ENCODE data around the gene SPOP.

The SPOP gene

DNA sequence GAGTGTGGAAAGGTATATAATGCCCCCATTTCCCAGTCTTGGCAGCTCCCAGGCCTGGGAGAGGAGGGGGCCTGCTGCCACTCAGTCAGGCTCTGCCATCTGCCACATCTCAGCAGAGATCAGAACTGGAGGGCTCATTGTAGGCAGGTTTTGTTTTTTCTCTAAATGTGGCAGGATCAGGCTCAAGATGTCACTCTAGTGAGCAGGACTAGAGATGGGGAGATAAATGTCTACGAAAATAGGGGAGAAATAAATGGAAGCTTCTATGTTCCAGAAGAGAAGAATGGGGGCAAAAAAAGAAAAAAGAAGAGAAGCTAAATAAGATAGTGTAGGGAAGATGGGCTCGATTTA lies 88.3 kb downstream of the SPOP start:
- TF ChIP-seq, protein P1, sequence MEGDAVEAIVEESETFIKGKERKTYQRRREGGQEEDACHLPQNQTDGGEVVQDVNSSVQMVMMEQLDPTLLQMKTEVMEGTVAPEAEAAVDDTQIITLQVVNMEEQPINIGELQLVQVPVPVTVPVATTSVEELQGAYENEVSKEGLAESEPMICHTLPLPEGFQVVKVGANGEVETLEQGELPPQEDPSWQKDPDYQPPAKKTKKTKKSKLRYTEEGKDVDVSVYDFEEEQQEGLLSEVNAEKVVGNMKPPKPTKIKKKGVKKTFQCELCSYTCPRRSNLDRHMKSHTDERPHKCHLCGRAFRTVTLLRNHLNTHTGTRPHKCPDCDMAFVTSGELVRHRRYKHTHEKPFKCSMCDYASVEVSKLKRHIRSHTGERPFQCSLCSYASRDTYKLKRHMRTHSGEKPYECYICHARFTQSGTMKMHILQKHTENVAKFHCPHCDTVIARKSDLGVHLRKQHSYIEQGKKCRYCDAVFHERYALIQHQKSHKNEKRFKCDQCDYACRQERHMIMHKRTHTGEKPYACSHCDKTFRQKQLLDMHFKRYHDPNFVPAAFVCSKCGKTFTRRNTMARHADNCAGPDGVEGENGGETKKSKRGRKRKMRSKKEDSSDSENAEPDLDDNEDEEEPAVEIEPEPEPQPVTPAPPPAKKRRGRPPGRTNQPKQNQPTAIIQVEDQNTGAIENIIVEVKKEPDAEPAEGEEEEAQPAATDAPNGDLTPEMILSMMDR (IDR thresholded peaks at IDR 0.05; ENCODE audit: extremely low read depth, missing control alignments) = no peak
- no peak for DNase-seq (ENCODE audit: low spot score)

DNA sequence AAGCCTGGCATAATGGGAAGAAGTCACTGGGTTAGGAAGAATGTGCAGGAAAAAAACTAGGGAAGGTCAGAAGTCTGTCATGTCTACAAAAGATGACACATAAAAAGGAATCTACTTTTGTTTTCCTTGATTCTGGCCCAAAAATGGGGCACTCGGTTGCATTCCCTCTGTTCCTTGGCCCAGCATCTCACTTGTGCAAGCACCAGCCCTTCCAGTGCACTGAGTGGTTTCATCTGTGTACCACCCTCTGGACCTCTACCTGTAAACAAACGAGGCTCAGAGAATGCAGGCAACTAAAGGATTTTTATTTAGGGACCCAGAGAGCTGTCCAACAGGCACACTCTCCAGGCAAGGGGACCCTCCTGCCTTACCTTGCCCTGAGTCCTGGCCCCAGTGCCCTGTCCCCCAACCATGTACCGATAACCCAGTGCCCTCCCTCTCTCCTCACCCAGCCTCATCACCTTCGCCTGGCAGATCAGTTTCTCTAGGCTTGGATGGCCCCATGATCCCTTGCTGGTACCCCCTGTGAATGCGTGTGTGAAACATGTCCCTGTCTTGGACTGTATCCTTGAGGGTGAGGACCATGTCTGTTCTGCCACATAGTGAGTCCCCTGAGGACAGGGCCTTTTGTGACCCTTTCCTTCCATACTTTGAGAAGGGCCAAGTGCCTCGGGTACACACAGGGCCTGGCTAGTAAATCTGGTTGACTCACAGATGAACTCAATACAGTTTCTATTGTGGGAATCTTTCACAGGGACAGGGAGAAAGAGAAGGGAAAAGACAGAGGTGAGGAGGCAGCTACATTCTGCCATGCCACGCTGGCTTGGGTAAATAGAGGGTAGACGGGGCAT lies 88.9 kb downstream of the SPOP start:
- TF ChIP-seq, protein P1 (IDR thresholded peaks at IDR 0.05; ENCODE audit: extremely low read depth, missing control alignments) = no peak
- DNase-seq (ENCODE audit: low spot score) = no peak

DNA sequence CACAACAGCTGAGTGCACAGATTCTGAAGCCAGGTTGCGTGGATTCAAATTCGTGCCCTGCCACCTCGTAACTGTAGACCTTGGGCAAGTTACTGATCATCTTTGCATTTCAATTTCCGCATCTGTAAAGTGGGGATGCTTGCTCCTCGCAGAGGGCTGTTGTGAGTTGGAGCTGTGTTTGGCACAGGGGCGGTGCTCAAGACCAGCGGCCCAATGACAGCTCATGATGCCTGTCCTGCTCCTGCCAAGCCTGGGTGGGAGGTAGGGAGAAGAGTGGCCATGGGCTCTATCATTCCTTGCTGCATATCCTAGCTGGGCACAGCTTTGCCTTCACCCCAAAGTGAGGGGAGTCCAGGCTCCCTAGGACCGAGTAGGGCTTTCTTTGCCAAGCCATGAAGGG lies 89.6 kb downstream of the SPOP start:
- TF ChIP-seq, protein P1 (IDR thresholded peaks at IDR 0.05; ENCODE audit: extremely low read depth, missing control alignments) = no peak
- no peak for DNase-seq (ENCODE audit: low spot score)

DNA sequence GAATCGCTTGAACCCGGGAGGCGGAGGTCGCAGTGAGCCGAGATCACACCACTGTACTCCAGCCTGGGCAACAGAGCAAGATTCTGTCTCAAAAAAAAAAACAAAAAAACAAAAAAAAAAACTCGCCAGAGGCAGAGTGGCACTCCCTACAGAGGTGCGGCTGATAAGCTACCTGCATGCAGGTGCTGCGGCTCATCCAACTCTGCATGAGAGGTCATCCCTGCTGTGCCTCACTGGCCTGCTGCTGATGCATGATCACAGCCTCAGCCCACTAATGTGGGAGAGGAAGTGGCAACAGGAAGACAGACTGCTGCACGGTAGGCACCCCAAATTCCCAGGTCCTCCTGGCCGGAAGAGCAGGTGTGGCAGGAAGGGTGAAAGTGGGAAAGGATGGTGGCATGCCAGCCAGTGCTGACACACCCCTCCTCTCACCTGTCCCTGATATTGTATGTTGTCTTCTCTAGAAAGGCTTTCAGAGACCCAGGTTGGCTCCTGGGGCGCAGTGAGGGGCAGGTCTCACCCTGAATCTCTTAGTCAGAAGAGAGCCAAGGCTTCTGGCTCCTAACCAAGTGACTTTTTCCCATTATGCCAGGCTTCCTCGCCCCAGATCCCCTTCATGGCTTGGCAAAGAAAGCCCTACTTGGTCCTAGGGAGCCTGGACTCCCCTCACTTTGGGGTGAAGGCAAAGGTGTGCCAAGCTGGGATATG lies 90.4 kb downstream of the SPOP start:
- TF ChIP-seq, protein P1 (IDR thresholded peaks at IDR 0.05; ENCODE audit: extremely low read depth, missing control alignments) = no peak
- no peak for DNase-seq (ENCODE audit: low spot score)

DNA sequence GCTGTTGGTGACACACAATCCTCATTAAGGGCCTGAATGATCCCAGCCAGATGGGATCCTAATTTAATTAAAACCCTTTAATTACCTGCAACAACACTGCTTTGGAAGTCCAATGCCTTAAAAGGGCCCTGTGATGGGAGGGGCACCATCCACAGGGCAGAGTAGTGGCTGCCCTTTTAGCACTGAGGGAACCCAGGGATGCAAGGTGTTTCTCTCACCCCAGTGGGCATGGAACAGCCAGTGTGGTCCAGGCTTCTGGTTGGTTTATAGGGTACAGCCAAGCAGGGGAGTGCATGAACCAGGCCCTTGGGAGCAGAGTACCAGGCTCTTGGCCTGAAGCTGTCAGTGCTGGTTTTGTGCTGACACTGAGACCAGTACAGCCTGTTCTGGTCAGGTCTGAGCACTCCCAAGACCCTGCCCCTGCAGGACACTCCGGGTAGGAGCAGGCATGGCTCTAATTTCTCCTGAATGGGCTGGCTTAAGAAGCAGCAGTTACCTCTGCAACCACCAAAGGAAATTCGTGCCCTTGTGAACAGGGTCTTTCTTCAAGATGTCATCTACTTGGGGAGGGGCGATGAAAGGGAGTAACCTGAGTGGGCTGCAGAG lies 92.4 kb downstream of the SPOP start:
- DNase-seq (ENCODE audit: low spot score) = no peak
- TF ChIP-seq, protein P1 (IDR thresholded peaks at IDR 0.05; ENCODE audit: extremely low read depth, missing control alignments) = no peak

DNA sequence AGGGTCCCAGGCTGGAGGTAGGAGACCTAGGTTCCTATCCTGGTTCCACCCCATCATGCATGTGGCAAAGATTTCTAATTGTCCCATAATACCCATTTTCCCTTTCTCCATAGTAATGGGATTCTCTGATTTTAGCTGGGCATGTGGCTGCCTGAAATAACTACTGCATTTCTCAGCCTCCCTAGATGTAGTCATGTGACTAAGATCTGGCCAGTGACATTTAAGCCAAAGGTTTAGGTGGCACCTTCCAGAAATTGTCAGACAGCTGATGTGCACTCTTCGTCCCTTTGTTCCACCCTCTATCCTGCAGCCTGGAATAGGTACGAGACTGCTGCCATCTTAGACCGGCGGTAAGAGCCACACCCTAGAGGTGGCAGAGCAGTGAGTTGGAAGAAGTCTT lies 94.0 kb downstream of the SPOP start:
- TF ChIP-seq, protein P1 (IDR thresholded peaks at IDR 0.05; ENCODE audit: extremely low read depth, missing control alignments) = no peak
- no peak for DNase-seq (ENCODE audit: low spot score)

DNA sequence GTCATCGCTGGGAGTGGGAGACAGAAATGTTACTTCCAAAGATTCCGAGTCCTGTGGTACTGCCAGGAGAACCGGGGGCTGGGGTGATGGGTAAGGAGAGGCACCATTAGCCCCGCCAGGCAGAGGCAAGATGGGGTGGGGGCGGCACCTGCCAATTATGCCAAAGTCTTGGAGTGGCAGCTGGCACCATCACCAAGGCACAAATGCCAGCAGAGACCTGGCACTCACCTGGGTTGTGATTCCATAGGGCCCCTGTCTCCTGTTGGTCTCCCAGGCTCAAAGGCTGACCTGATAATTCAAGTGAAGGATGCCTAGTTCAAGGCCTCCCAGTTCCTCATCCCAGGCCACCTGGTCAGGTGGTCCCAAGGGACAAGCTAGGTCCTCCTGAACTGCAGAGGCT lies 94.7 kb downstream of the SPOP start:
- no peak for DNase-seq (ENCODE audit: low spot score)
- TF ChIP-seq, protein P1 (IDR thresholded peaks at IDR 0.05; ENCODE audit: extremely low read depth, missing control alignments) = no peak
